ENCODE results near the gene UPK1A.
A peak's percentile ranks its signal among the peaks of the same experiment; 100 is the strongest.
"Not testable (repeated sequence)": the region's sequence is repeated elsewhere in the genome, so short reads cannot be mapped to it uniquely, and the experiment has no call there.

Gene UPK1A

DNA sequence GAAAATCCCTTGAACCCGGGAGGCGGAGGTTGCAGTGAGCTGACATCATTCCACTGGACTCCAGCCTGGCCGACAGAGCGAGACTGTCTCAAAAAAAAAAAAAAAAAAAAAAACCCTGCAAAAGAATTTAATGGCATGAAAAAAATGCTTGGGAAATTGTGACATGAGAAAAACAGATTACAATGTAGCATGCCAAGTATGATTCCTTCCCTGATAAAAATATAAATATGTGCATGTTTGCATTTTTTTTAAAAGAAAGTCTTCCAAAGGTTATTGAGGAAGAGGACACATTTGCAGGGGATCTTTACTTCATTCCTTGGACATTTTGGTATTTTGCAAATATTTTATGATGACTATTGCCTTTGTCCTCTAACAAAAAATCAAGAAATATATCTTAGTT, 23.5 kb downstream of the UPK1A start:
- DNase-seq = no peak

DNA sequence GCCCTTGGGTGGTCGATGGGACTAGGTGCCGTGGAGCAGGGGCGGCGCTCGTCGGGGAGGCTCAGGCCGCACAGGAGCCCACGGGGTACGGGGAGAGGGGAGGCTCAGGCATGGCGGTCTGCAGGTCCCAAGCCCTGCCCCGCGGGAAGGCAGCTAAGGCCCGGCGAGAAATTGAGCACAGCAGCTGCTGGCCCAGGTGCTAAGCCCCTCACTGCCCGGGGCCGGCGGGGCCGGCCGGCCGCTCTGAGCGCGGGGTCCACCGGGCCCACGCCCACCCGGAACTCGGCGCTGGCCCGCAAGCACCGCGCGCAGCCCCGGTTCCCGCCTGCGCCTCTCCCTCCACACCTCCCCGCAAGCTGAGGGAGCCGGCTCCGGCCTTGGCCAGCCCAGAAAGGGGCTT, 24.8 kb downstream of the UPK1A start:
- DNase-seq = not testable (repeated sequence)

DNA sequence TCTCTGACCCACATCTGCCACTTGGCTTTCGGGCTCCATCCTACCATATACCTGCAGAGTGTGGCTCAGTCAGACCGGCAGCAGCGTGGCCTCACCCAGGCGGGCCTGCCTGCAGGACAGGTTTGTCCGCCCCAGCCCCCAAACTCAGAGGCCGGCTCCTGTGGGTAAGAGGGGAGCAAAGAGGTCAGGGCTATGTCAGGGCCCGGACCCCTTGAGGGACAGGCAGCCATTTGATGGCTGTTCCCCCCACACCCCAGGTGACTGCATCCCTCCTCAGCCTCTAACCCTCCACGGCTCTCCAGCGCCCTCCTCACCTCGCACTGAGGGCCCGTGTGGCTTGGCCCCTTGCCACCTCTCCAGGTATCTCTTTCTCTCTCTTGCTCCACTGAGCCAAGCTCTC, 25.7 kb downstream of the UPK1A start:
- DNase-seq = no peak

DNA sequence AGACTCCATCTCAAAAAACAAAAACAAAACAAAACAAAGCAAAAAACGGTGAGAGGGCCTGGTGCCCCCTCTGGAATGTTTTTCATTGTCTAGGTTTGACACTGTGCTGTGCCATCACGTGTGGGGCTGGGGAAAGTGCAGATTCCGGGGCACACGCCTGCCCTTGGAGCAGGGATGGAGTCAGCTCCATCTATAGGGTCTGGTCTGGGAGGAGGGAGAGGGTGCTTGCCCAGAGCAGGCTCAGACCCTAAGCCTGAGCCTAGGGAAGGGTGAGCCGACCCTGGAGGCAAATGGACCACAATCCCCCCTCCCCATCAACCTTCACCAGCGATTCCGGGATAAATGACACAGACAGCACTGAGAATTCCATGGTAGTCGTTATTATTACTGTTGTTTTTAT, 27.1 kb downstream of the UPK1A start:
- DNase-seq = no peak

DNA sequence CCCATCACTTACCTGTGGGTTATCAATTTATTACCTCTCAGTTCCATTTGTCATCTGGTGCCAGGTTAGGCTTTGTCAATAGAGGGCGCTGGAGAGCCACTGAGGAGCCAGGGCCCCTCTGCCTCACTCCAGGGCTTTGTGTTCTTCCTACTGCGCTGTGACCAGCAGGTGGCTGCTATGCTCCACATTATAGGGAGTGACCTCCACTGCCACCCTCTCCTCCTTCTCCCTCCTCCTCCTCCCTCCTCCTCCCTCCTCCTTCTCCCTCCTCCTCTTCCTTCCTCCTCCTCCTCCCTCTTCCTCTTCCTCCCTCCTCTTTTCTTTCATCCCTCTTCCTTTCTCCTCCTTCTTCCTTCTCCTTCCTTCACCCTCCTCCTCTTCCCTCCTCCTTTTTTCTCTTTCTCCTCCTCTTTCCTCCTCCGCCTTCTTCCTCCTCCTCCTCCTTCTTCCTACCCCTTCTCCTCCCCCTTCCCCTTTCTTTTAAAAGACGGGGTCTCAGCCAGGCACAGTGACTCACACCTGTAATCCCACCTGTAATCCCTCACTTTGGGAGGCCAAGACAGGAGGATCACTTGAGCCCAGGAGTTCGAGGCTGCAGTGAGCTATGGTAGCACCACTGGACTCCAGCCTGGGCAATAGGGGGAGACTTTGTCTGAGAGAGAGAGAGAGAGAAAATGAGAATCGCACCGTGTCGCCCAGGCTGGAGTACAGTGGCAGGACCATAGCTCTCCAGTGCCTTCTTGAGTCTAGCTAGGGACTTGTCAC, 27.7 kb downstream of the UPK1A start:
- DNase-seq = peak in 55 of 56 donors; percentile 4 to 92 (median 69)

DNA sequence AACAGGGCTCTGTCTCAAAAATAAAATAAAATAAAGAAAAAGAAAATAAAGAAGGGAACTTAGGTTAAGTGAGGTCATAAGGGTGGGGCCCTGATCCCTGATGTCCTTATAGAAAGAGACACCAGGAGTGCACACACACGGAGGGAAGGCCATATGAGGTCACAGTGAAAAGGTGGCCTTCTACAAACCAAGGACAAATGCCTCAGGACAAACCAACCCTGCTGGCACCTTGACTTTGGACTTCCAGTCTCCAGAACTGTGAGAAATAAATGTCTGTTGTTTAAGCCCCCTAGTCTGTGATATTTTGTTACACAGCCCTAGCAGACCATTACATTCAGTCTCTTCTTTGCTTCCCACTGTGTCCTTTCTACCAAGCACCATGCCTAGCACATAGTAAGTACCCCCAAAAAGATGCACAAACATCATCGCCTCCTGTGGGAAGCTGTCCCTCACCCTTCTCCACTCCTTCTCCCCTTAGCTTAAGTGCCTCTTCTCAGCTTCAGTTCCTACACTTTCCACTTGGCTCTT, 29.6 kb downstream of the UPK1A start:
- DNase-seq = no peak

DNA sequence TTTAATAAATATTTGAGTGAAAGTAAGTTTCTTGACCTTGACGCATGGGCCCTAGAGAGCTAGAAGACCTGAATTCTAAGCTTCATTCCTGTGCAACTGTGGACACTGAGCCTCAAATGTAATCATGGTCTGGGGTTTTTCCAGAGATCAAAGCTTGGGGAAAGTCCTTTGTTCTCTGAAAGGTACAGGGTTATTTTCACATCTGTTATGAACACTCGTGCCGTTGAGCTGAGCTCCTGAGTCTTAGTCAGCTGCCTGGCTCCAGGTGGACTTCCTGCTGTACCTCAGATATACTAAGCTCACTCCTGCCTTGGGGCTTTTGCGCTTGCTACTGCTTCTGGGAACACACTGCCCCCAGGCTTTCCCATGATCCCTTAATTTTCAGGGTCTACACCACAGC, 30.5 kb downstream of the UPK1A start:
- no peak for DNase-seq

DNA sequence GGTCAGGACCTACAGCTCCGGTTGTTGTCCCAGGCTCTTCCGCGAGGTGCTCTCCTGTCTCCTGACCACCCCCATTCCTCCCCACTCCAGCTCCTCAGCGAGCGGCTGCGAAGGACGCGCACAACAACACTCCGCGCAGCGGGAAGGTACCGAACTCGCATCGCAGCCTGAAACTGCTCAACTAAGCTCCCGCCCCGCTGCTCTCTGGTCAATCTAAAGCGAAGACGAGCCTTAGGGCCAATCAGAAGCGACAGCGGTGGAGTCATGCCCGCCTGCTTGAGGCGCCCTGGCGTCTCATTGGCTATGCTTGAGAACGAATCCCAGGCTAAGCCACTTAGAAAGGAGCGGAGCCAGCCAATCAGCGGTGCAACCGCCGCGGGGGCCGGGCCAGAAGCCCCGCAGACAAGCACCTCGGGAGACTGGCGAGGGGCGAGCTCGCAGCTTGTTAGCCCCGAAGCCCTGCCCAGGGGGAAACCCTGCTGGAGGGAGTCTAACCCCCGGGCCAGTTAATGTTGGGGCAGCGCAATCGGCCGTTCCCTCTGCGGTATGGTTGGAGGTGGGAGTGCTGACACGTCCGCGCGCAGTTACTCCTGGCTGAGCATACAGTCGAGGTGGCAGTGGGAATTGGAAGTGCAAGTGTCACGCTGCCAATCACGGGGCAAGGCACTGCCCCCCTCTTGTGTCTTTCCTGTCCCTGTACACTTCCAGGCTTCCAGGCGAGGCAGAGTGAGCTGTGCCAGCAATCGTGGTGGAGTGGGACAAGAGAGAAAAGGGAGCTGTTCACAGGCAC, 36.1 kb downstream of the UPK1A start:
- DNase-seq = peak; percentile 45 to 99 (median 95)

DNA sequence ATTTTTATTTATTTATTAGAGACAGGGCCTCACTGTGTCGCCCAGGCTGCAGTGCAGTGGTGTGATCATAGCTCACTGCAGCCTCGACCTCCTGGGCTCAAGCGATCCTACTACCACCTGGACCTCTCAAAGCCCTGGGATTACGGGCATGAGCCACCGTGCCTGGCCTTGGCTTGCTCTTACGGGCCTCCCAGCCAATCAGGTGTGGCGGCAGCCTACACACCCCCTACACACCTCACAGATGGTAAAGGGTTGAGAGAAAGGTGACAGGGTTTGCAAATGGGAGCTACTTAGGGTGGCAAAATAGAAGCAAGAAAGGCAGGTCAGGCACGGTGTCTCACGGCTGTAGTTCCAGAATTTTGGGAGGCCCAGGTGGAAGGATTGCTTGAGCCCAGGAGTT, 37.0 kb downstream of the UPK1A start:
- no peak for DNase-seq

DNA sequence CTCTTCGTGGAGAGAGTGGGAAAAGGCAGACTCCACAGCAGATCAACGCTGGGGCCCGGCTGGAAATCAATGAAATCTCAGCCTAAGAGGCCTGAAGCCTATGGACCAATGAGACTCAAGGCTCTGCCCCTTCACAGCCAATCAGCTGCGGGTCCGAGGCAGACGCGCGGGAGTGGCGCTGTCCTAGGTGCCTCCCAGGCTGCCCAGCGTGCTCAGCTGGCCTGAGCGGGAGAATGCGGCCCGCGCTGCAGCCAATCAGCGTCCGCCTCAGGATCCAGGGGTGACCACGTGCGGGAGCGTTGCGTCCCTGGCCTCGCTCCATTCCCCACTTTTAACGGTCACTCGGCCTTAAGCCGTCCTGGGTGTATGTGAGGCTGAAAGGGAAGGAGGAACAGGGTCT, 37.9 kb downstream of the UPK1A start, which contains the start of gene ZBTB32:
ZBTB32 (plus strand) TSS at position 341 of the 400 bp plus-strand sequence. CDS start 10,069 bp downstream, outside the sequence.
- DNase-seq = peak in 3 of 56 donors; percentile 2 to 17 (median 8)

DNA sequence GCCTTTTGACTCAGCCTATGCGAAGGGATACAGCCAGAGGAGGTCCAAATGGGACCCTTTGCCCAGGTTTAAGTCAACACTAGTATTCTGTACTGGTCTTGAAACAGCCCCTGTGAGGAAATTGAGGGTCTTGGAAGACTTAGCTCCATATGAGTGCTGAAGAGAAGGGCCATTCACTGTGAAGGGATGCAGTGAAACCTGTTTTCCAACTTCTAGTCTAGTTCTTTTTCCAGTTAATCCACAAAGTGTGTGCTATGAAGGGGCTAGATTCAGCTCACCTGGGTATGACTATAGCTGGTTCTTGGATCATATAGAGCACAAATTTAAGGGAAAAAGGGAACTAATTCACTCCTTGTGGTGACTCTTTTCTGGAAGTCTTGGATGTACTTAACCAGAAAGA, 42.1 kb downstream of the UPK1A start:
- no peak for DNase-seq

DNA sequence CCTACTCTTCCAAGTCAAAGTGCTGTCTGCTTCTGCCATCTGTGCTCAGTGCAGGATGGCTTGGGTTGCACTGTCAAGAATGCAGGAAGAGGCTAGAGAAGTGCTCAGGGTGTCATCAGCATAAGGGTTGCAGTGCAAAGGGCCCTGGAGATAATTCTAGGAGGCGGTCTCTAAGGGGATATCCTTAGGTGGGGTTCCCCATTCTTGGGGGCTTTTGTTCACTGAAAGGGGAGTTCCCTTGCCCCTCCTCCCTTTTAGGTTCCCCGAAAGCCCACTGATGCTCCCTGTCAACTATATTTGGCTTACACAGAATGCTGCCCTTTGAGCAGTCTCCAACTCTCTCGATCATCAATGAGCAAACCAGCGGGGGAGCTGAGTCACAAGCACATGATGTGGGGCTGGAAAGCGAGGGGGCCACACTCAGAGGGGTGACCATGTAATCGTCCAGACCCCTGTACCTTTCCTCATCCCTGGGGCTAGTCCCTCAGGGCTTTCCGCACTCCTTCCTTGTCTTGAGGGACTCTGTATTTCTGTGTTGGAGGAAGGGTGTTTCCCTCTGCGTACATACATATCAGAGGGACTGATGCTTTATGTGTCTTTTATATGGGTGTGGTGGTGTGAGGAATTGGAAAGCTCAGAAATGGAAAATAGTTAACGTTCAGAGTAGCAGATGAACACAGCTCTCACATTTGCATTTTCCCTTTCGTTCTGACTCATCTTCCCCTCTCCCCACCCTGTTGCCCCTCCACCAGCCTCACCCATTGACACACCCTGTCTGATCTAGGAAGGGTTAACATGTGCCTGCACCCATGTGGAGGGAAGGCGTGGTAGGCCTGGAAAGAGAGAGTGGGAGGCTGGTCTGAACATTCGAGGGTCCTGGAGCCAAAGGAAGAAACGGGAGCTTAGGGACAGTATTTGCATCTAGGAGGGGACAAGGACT, 44.7 kb downstream of the UPK1A start:
- peak in 1 of 56 donors; percentile 10 for DNase-seq

DNA sequence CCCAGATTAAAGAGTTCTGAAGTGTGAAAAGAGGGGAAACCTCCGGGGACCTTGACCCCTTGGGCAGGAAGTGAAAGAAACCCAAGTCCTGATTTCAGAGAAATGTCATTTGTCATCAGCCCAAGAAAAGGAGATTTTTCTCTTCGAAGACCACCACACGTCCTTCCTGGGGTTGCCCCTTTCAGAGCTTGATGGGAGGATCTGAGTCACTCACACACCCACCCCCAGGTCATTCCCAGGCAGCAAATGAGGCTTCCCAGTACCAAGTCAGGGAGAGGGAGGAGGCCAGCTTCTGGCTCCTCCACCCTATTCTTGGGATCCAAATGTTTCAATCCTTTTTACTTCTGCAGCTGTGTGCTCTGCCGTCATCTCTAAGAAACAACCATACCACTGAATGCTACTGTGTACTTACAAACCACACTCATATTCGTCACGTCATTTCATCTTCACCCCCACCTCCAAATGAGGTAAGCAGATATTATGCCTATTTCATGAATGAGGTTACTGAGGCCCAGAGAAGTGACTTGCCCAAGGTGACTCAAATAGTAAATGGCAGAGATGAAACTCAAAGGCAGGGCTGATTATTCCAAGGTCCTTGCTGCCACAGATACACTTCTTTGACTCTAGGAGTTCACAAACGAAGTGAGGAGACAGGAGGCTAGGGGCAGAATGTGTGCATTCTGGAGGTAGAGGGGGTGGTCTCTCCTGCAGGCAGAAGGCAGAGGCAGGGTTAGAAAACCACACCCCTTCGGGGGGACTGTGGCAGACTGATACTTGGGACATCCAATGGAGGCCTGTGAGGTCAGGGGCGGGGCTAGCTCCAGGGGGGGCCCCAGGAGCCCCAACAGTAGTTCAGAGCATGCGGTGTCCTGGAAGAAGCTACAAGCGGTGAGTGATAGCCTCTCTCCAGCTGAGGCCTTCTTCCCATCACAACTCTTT, 46.5 kb downstream of the UPK1A start:
- DNase-seq = no peak

DNA sequence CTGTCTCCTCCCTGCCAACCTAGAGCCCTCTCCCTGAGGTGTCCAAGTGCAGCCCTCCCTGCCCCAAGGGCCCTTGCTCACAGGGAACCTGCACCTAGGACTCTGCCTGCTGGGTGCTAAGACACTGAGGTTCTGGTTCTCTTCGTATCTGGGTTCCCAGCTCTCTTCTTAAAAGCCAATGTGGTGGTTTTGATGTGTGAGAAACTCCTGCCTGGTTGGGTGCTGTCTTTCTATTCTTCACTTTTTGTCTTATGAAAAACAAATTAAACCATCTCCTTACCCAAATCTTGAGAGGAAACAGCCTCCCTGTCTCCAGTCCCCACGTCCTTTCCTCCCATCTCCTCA, 47.2 kb downstream of the UPK1A start:
- no peak for DNase-seq

DNA sequence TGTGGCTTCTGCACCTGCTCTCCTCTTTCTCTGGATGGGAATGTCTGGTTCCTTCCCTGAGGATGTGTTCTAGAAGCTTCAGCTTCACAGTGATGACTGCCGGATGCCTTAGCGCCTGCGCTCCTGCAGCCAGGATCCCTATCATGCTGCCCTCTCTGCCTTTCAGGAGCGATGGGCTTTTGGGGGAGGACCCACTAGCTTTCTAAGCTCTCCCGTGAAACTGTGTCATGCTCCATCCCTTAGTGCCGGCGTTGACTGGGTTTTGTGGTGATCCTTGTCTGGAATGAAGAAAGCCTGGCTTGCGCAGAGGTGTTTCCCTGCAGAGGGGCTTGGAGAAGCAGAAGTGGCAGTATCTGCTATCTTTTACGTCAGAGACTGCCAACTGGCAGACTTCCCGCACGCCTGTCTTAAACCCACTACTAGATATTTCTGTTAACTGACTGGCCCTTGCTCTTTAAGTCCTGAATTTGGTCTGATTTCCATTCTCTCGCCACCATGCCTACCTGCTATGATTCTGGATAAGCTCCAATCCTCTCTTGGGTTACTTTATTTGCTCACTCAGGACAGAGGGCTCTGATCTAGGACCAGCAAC, 47.7 kb downstream of the UPK1A start:
- no peak for DNase-seq

DNA sequence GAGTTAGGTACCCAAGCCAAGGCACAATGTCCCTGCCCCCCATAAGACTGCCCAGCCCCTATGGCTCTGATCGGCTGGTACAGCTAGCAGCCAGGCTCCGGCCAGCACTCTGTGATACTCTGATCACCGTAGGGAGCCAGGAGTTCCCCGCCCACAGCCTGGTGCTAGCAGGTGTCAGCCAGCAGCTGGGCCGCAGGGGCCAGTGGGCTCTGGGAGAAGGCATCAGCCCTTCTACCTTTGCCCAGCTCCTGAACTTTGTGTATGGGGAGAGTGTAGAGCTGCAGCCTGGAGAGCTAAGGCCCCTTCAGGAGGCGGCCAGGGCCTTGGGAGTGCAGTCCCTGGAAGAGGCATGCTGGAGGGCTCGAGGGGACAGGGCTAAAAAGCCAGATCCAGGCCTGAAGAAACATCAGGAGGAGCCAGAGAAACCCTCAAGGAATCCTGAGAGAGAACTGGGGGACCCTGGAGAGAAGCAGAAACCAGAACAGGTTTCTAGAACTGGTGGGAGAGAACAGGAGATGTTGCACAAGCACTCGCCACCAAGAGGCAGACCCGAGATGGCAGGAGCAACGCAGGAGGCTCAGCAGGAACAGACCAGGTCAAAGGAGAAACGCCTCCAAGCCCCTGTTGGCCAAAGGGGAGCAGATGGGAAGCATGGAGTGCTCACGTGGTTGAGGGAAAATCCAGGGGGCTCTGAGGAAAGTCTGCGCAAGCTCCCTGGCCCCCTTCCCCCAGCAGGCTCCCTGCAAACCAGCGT, 48.5 kb downstream of the UPK1A start:
- DNase-seq = no peak

DNA sequence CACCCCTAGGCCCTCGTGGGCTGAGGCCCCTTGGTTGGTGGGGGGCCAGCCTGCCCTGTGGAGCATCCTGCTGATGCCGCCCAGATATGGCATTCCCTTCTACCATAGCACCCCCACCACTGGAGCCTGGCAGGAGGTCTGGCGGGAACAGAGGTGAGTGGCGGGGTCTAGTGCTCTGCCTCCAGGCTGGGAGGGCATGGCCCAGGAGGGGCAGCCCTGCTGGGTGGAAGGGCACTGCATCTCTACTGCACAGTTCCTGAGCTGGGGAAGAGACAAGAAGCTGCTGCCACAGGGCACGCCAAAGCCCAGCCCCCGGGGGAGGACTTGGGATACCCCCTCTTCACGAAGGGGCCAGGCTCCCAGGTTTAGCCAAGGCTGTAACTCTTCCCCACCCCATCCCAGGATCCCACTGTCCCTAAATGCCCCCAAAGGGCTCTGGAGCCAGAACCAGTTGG, 49.1 kb downstream of the UPK1A start:
- DNase-seq = no peak

DNA sequence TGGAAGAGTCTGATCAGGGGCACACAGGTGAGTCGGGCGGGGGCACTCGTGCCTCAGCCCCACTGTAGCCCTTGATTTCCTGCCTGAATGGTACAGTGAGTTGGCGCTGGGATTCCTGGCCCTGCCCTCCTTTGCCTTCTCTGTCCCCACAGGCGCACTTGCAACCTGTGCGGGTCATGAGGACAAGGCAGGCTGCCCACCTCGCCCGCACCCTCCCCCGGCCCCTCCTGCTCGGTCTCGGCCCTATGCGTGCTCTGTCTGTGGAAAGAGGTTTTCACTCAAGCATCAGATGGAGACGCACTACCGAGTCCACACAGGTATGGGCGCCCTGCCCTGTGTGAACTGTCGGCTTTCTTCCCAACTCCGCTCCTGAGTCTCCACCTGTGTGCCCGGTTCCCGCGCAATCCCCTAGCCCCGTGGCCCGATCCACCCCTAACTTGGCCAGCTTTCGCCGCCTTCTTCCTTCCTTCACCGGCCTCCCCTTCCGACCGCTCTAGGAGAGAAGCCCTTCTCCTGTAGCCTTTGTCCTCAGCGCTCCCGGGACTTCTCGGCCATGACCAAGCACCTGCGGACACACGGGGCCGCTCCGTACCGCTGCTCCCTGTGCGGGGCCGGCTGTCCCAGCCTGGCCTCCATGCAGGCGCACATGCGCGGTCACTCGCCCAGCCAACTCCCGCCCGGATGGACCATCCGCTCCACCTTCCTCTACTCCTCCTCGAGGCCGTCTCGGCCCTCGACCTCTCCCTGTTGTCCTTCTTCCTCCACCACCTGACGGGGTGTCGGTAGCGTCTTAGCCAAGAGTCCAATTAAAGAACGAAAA, 49.9 kb downstream of the UPK1A start:
- DNase-seq = peak in 40 of 56 donors; percentile 22 to 81 (median 64)
